ENCODE results near the gene PLXNA1. TPM values are rescaled to one million over a fixed set of nuclear protein-coding genes. Genes with fewer than 3 reads are reported as not detected.

PLXNA1 gene
- total and polyA plus RNA-seq, 2 experiments from 2014 or later, result 11.0 to 73.5 TPM

GRCh38 chr3:126952261-126952982 is 30.5 kb upstream of the PLXNA1 start:
- H3K9me3 Mint-ChIP-seq, result no peaks in the 10 kb centered on the region
- H3K4me3 ChIP-seq, result no peak overlapping the region
- ATAC-seq (no peak), DNase-seq (ENCODE audit: low spot score) (no peak)
- peaks cover 6% of the 10 kb centered on the region for H3K27me3 Mint-ChIP-seq (ENCODE audit: insufficient read depth, low read depth, poor library complexity)
- no peak for TF ChIP-seq CTCF (conservative IDR thresholded peaks at IDR 0.05; ENCODE audit: low read depth in 2 of 2)
- TF ChIP-seq REST (IDR thresholded peaks at IDR 0.05; ENCODE audit: unreplicated experiment), result no peak
- no peak for TF ChIP-seq ETS1 (IDR thresholded peaks at IDR 0.05)
- TF ChIP-seq JUNB (IDR thresholded peaks at IDR 0.05; ENCODE audit: unreplicated experiment), result no peak
- TF ChIP-seq EZH2 (IDR thresholded peaks at IDR 0.05; ENCODE audit: low read depth, unreplicated experiment), result no peak
- no peak for TF ChIP-seq POLR2AphosphoS5 (IDR thresholded peaks at IDR 0.05; ENCODE audit: low read depth)
- TF ChIP-seq NANOG (IDR thresholded peaks at IDR 0.05; ENCODE audit: borderline replicate concordance), result no peak
- TF ChIP-seq CREB1 (CRISPR knock-in tag; IDR thresholded peaks at IDR 0.05; ENCODE audit: low read depth), result no peak
- TF ChIP-seq STAT1 (IDR thresholded peaks at IDR 0.05; ENCODE audit: unreplicated experiment), result no peak
- no peaks in the 10 kb centered on the region for H3K36me3 ChIP-seq (ENCODE audit: insufficient read depth)
- no peaks in the 10 kb centered on the region for H3K79me2 ChIP-seq (replicated peaks; ENCODE audit: insufficient read depth)
- no peaks in the 10 kb centered on the region for H3K36me3 Mint-ChIP-seq (ENCODE audit: low read depth)
- H3K4me1 Mint-ChIP-seq, result no peaks in the 10 kb centered on the region
- H3K27me3 ChIP-seq (ENCODE audit: insufficient read depth), result no peaks in the 10 kb centered on the region
- no peak overlapping the region for H3K27ac Mint-ChIP-seq
- no peak overlapping the region for H3K27ac ChIP-seq (ENCODE audit: low read depth)
- no peaks in the 10 kb centered on the region for H3K4me1 ChIP-seq (ENCODE audit: insufficient read depth)
- no peaks in the 10 kb centered on the region for H3K9me2 ChIP-seq (ENCODE audit: insufficient read depth)
- no peak overlapping the region for H3K4me3 Mint-ChIP-seq
- H3F3A ChIP-seq (replicated peaks; ENCODE audit: low read depth), result no peaks in the 10 kb centered on the region
- H3K4me2 ChIP-seq, result no peak overlapping the region
- no peaks in the 10 kb centered on the region for H4K20me1 ChIP-seq (replicated peaks; ENCODE audit: insufficient read depth)
- H2AFZ ChIP-seq, result no peak overlapping the region

All from GM23338 (cell line).